GM21390 (cell line): ENCODE data around the gene SPTB.

Experiments
- ATAC-seq: cut with Tn5 transposase; IDR thresholded peaks from one replicate; pipeline ENCODE4 v1.9.1; 2021; ENCODE audit not compliant: unreplicated experiment

The SPTB gene

DNA sequence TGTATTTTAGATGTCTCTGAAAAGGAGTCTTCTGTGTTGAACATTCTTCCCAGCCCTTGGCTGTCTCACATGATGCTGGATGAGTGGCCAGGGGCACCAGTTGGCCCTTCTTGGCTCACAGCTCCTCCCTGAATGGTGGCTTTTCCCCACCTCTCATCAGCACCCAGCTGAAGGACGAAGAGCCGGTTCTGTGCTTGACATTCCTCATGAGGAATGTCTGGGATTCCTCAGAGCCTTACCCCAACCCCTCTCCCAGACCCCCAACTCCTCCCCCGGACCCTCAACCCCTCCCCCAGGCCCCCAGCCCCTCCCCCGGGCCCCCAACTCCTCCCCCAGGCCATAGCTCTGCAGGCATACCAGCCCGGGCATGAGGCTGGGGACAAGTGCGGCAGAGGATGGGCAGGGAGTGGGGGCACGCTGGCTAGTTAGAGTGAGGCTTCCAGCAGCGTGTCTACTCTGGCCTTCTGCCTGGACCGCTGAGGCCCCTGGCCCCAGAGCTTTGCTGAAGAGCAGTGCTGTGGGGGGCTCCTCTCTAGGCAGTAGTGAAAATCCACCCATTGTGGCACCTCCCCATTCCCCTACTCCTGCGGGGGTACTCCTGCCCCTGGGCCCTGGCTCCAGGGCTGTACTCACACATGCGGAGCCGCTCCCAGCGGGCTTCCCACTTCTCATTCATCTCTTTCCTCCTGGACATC lies 111.2 kb downstream of the SPTB start:
- no peak for ATAC-seq

- ATAC-seq: no peak
Measured at GRCh38 chr14:64767215-64767964, 112.3 kb downstream of the SPTB start.

DNA sequence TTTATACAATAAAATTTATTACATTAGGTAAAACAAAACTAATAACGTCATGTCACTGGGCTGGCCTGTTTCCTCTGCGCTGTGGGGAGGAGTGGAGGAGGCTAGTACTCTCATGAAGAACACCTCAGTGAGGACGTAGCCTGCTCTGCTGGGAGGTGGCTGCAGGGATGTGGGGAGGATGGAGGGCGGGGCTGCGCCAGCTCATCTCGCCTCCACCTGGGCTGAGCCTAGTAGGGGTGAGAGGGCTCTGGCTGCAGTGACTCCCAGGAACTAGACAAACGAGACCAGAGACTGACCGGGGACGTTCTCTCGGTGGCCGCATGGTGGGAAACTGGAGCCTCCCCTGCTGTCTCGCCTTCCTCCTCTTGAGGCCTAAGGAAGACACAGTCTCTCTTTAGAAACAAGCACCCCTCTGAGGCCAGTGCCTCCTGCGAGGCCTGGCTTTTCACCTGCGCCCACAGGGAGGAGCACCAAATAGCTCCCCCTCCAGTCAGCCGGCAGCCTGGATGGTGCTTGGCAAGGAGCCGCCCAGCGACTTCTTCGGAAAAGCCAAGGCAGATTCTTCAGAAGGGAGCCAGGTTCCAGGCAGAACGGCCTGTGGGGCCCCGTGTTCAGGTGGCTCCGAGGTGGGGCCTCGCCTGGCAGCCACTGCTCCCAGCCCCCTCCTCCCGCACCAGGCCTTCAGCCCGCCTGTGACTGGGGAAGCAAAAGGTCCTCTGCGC lies 113.1 kb downstream of the SPTB start:
- no peak for ATAC-seq

GRCh38 chr14:64765740-64766302 lies 113.9 kb downstream of the SPTB start:
- no peak for ATAC-seq

DNA sequence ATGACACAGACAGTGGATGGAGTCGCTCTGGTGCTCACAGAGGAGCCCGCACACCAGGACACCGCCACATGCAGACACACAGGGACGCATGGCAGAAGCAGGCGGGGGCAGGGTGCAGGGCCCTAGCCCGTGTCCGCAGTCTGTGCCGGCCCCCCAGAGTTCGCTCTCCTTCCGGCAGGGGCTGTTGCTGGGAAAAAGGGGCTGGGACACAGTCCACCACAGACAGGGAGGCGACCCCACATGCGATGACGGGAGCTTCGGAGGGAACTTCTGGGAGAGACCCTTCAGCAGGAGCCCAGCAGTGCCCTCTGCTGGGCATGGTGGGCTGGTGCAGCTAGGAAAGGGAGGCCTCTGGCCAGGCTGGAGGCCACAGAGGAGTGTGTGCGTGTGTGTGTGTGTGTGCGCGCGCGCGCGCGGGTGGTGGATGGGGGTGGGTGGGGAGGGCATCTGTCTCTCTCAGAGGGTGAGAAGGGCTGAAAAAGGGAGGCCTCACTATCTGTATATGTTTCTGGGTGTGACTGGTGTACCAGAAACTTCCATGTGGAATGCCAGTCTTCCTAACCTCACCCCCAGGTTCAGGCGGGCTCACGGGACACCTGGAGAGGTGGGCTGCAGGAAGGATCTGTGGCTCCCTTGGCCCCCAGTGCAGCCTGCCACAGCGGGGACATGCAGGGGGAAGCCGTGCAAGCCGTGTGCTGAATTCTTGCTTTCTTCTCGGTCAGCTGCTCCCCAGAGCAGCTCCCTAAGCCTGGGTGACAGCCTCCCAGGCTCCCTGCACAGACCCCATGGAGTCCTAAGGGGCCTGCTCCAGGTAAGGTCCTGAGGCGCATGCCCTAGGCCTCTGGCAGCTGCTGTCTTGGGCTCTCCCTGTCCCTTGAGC lies 114.8 kb downstream of the SPTB start:
- ATAC-seq: no peak

DNA sequence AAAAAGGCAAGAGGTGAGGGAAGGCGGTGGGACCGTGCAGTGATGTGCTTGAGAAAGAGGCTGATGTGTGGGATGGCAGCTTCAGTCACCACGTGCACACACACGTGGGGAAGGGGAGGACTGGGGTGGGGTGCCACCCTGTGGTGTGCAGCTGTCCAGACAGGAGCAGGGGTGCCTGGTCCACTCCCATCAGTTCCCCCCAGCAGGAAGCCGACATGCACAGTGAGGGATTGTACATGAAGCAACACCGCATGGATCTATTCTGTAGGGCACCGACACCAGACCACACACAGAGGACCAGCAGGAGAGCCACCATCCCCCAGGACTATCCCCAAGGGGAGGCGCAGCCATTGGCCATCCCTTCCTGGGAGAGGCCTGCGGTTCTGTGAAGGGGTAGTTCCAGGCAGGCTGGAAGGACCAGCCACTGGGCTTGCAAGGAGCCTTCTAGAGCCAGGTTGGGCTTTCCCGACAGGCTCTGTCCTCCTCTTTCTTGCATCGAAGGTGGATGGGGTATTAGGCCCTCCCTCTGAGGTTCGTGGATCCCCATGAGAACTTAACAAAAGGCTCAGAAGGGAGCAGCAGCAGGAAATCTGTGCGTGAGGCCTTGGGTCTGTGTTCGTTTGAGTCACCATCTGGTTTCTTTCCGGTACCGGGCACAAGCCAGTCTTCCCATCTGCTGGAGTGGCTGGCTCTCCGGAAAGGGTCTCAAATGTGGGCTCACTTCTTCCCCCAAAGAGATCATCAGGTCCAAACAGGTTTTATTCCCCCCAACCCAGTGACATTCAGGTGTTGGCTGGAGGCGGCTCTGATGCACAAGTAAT lies 115.7 kb downstream of the SPTB start:
- no peak for ATAC-seq

GRCh38 chr14:64763085-64763782 lies 116.5 kb downstream of the SPTB start:
- ATAC-seq: no peak

DNA sequence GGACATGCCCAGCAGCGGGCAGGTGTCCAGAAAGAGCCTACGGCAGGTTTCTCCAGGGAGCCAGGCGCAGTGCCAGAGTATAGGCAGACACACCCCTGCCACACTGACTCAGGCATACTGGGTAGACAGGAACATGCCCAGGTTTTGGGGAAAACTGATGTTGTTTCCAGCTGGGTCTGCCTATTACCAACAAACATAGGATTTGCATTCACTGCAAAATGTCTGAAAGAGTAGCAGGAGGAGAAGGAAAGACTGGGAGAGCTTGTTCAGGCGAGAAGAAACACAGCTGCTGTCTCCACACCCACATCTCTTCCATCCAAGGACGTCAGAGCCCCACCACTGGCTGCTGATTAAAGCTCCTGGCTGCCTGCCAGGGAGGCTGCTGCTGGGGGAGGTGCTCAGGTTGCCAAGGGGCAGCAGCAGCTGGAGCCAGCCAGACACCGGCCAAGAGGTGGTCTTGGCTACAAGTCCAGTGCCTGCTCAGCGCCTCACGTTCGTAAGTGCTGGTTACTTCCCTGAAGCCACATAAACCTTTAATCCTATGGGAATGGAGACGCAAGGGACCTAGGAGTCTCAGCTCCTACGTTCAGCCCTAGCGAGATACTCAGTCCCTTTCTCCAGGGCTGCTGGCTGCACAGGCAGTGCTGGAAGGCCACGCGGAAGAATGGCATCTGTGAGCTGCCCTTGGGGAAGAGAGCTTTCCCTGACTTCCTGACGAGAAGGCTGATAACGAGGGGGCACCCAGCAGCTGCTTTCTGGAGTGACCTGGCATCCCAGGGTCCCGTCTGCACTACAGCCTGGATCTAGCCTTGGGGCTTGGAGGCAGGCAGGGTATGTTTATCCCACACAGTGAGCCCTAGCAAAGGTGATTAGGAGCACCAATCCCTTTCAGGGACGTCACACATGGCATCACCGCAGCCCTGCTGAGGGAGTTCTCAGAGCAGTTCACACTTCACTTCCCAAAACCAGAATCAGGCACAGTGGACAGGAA lies 117.4 kb downstream of the SPTB start:
- ATAC-seq: no peak

DNA sequence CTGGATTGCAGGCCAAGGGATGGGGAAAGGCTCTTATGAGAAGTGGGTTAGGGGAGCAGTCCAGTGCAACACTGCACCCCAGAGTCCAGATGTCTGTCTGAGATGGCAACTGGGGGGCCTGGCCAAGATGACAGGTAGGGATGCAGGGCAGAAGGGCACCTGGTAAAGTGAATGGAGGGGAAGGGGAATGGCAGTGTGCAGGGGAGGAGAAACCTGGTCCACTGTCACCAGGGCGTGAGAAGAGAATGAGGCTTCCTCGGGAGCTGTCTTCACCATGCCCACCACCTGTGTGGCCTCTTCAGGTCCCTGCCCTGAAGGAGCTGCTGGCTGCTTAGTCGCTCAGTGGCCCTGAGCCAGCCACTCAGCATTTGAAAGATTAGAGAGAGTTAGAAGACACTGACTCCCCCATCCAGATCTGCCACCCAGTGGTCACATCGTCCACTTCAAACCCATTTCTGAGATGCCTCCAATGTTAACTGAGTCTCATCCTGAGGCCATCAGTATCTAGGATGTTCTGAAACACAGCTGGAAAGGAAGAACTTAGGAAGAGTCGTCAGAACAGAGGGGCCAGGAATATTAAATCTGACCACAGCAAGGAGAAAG lies 118.2 kb downstream of the SPTB start:
- no peak for ATAC-seq

DNA sequence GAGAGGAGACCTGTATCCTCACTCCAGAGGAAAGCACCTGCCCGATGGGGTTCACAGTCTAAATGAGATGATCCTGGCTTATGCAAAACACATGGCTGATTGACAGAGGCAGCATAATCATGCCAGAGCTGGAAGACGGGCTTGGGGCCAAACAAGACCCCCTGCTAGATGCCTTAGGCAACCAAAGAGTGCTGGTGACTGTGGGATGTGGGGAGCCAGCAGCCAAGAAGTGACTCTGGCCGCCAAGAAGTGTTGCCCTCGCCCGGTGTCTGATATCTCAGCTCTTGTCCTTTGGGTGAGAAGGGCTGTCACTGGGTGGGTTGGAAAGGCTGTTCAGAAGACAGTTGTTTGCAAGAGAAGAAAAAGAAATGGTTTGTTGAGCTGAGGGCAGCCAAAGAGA lies 118.8 kb downstream of the SPTB start:
- ATAC-seq: no peak

DNA sequence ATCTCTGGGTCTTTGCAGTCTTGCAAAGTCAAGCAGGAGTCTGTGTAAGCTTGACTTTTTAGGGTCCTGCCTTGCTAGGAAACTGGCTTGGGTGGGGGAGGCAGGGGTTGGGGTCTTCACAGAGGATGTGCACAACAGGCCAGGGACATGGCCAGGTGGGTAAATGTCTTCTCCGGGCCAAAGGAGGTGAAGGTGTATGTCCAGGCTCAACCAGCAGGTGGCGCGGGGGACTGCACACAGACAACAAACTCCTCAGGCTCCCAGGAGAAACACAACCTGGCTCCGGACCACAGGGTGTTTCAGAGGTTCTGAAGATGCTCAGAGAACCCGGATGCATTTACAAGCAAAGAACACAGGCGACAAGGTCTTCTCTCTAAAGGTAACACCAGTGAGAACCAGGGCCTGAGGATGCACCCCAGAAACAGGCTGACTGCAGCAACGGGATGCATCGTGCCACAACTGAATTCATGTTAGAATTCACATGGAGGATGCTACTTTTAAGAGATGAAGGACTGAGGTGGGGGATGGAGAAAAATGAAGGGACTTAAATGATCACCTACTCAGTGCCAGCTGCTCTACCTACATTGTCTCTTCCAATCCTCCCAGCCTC lies 119.5 kb downstream of the SPTB start:
- ATAC-seq: no peak

GRCh38 chr14:64759555-64759938 lies 120.2 kb downstream of the SPTB start:
- no peak for ATAC-seq

- ATAC-seq: no peak
Measured at GRCh38 chr14:64758691-64759554, 120.8 kb downstream of the SPTB start.

GRCh38 chr14:64758025-64758521 lies 121.6 kb downstream of the SPTB start:
- no peak for ATAC-seq

- ATAC-seq: no peak
Measured at GRCh38 chr14:64757601-64758000, 122.1 kb downstream of the SPTB start.

DNA sequence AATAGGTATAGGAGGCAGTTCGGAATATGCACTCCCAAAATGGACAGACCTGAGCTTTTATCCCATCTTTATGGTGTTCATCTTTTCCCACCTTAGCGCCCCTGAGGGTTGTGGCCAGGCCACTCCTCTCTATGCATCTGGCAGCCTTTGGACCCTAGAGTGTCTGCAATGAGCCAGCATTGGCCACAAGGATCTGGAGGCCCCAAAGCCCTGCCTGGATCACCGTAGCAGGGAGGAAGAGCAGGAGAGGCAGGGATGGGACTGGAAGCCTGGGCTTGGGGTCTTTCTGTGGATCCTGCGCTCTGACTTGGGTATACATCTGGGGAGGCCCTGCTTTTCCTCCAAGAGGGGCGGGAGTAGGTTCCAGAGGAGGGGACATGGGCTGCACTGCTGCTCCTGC lies 123.0 kb downstream of the SPTB start:
- ATAC-seq: no peak
